HL-60 (cell line): ENCODE measurements around the gene KRTAP24-1.

Experiments used
- DNase-seq, 2 experiments: peaks; one replicate each; pipeline ENCODE4 v3.0.0-alpha.2; 2010 to 2020; ENCODE audit warnings: low read depth in 1 of 2, low spot score in 1 of 2
- H3K27ac ChIP-seq: fragments of 250-450 bp; sonication (Bioruptor Pico); replicated peaks from 2 replicates; pipeline ENCODE4 v1.5.1; 2020; ENCODE audit warnings: mild to moderate bottlenecking, moderate library complexity
- H3K27me3 ChIP-seq: fragments of 250-450 bp; sonication (Bioruptor Pico); 2 replicates; pipeline ENCODE4 v1.5.1; 2021; ENCODE audit warnings: mild to moderate bottlenecking, moderate library complexity; ENCODE audit not compliant: insufficient read depth, poor library complexity, severe bottlenecking
- H3K4me3 ChIP-seq: replicated peaks from 2 replicates; pipeline ENCODE4 v1.5.1; 2011; ENCODE audit warnings: mild to moderate bottlenecking, control low read depth, low read length; ENCODE audit not compliant: insufficient read depth
- CTCF ChIP-seq: IDR thresholded peaks from one replicate; pipeline ENCODE4 v1.5.1; 2011; ENCODE audit warnings: low read length, control low read depth, inconsistent platforms; ENCODE audit not compliant: insufficient read depth
- GABPA ChIP-seq: IDR thresholded peaks from 2 replicates; pipeline ENCODE4 v1.6.1; 2012; ENCODE audit warnings: low read depth
- POLR2AphosphoS5 ChIP-seq: IDR thresholded peaks from 2 replicates; pipeline ENCODE4 v1.6.1; 2012; ENCODE audit warnings: low read depth
- REST ChIP-seq: IDR thresholded peaks from 2 replicates; pipeline ENCODE4 v1.6.1; 2012; ENCODE audit warnings: low read depth; ENCODE audit not compliant: insufficient replicate concordance
- SPI1 ChIP-seq: IDR thresholded peaks from 2 replicates; pipeline ENCODE4 v1.6.1; 2012; ENCODE audit warnings: low read depth, mild to moderate bottlenecking, borderline replicate concordance

Gene KRTAP24-1

GRCh38 chr21:30240661-30241060 lies 42.1 kb downstream of the KRTAP24-1 start:
- H3K27ac ChIP-seq = no peak overlapping the region
- TF ChIP-seq REST (no peak), CTCF (no peak), SPI1 (no peak), POLR2AphosphoS5 (no peak), GABPA (no peak)
- H3K27me3 ChIP-seq = no peaks in the 10 kb centered on the region
- no peak for DNase-seq
- no peak overlapping the region for H3K4me3 ChIP-seq

- H3K27ac ChIP-seq = no peak overlapping the region
- H3K27me3 ChIP-seq = no peaks in the 10 kb centered on the region
- H3K4me3 ChIP-seq = no peak overlapping the region
- DNase-seq = no peak
- TF ChIP-seq GABPA (no peak), REST (no peak), POLR2AphosphoS5 (no peak)
These were observed 44.6 kb downstream of the KRTAP24-1 start for GRCh38 chr21:30238168-30238567.

- no peak overlapping the region for H3K27ac ChIP-seq
- no peak for DNase-seq
These were observed 48.1 kb downstream of the KRTAP24-1 start for GRCh38 chr21:30234643-30235042.

GRCh38 chr21:30234050-30234449 lies 48.7 kb downstream of the KRTAP24-1 start:
- H3K4me3 ChIP-seq = no peak overlapping the region
- H3K27me3 ChIP-seq = no peaks in the 10 kb centered on the region
- no peak for DNase-seq
- H3K27ac ChIP-seq = no peak overlapping the region
- TF ChIP-seq SPI1 (no peak), CTCF (no peak), GABPA (no peak), POLR2AphosphoS5 (no peak), REST (no peak)

More at GRCh38 chr21:30234643-30235042, 48.1 kb downstream of the KRTAP24-1 start:
- Histone ChIP-seq H3K4me3 (no peak overlapping the region), H3K27me3 (no peaks in the 10 kb centered on the region)
- TF ChIP-seq CTCF (no peak), SPI1 (no peak)
